Epithelial cell of esophagus (primary cell): Measurements from ENCODE around the gene GALNTL6.

Experiments
- DNase-seq: peaks from one replicate; pipeline ENCODE4 v3.0.0; 2010; ENCODE audit warnings: low read depth
- H3K4me3 ChIP-seq: 2 replicates; pipeline ENCODE4 v1.5.1; 2011; ENCODE audit warnings: mild to moderate bottlenecking, low read length, control low read depth
- TF ChIP-seq, protein P1 (sequence below): IDR thresholded peaks from 2 replicates; pipeline ENCODE4 v1.5.1; 2011; ENCODE audit warnings: low read depth, mild to moderate bottlenecking, low read length, control low read depth, inconsistent platforms; ENCODE audit not compliant: insufficient read depth; ENCODE audit errors: missing control alignments

GALNTL6 gene

GRCh38 chr4:172105918-172106317 lies 292.7 kb downstream of the GALNTL6 start:
- TF ChIP-seq, protein P1, sequence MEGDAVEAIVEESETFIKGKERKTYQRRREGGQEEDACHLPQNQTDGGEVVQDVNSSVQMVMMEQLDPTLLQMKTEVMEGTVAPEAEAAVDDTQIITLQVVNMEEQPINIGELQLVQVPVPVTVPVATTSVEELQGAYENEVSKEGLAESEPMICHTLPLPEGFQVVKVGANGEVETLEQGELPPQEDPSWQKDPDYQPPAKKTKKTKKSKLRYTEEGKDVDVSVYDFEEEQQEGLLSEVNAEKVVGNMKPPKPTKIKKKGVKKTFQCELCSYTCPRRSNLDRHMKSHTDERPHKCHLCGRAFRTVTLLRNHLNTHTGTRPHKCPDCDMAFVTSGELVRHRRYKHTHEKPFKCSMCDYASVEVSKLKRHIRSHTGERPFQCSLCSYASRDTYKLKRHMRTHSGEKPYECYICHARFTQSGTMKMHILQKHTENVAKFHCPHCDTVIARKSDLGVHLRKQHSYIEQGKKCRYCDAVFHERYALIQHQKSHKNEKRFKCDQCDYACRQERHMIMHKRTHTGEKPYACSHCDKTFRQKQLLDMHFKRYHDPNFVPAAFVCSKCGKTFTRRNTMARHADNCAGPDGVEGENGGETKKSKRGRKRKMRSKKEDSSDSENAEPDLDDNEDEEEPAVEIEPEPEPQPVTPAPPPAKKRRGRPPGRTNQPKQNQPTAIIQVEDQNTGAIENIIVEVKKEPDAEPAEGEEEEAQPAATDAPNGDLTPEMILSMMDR = no peak
- no peak overlapping the region for H3K4me3 ChIP-seq
- no peak for DNase-seq

DNA sequence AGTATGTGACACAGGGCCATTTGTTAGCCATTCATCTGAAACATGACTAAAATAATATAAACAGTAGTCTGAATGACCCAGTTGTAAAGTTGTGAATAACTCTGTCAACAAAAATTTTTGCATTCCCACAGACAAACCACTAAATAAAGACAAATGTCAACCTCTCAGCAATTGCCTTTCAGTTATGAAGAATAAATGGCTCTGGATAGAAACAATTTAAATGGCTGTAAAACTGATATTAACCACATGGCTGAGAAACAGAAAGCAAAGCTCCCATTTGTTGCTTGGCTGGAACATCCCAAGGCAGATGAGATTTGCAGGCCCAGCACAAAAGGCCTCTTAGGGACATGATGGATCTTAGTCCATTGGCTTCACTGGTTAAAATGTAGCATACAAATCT lies 296.3 kb downstream of the GALNTL6 start:
- DNase-seq = no peak
- TF ChIP-seq, protein P1 = no peak

DNA sequence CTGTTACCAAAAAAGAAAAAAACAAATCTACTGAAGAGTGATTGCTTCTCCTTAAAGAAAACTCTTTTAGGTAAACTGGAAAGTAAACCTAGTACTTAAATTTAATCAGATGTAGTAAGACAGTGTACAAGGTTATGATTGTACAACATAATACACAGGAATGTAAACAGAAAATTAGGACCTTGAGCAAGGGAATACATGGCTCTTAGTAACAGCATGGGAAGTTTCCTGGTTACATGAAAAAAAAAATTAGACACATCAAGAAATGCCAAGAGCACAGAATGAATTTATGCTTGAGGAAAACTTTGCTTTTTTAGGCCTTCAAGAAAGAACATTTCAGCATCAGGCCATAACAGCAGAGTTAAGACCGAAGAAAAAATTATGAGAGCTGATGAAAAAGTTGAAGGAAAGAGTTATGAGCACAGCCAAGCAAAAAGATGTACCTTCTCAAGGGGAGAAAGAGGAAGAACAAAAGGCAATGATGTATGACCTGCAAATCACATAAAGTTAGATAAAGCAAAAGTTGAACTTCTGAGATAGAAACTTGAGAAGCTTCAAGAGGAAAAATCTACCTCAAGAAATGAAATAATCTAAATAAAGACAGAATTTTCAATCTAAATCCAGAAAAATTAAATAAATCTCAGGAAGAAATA lies 311.6 kb downstream of the GALNTL6 start:
- TF ChIP-seq, protein P1 = no peak
- DNase-seq = no peak
- no peak overlapping the region for H3K4me3 ChIP-seq

More for the DNA sequence above, 296.3 kb downstream of the GALNTL6 start:
- H3K4me3 ChIP-seq = no peak overlapping the region

- TF ChIP-seq, protein P1 = no peak
- DNase-seq = no peak
- no peak overlapping the region for H3K4me3 ChIP-seq
Observed at GRCh38 chr4:172125443-172125842, 312.2 kb downstream of the GALNTL6 start.

DNA sequence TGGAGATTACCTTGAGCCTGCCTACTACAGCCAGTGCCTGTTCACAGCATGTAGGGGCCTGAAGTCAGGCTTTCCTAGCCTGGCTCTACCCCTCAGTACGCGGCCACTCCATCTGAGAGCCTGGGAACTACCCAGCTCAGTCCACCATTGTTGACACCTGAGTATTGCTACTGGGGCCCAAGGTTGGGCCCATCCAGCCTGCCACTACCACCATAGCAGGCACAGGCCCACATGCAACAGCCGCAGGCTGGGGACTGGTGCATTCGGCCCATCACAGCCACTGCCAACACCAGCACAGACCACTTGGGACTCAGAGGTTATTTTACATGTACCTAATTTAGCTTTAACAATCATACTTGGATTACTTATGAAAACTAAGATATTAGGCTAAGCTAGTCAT lies 314.0 kb downstream of the GALNTL6 start:
- TF ChIP-seq, protein P1 = no peak
- no peak overlapping the region for H3K4me3 ChIP-seq
- DNase-seq = no peak

DNA sequence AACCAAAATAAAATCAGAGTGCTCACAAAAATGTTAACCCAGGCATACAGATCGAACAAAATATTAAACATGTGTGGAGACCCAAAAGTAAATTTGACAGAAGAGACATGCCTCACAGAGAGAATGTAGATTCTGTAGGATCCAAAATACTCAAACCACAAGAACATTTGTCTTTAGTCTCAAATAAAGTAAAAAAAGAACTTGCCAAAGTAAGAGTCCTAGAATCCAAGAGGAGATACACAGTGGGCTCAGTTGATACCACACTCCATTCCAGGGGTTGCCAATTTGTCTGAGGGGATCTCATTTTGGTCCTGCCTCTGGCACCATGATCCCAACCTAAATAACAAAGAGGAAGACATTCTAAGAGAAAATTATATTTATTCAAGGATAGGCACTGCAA lies 316.4 kb downstream of the GALNTL6 start:
- DNase-seq = no peak

GRCh38 chr4:172134521-172134920 lies 321.3 kb downstream of the GALNTL6 start:
- DNase-seq = peak; percentile 17
- no peak overlapping the region for H3K4me3 ChIP-seq
- TF ChIP-seq, protein P1 = no peak

More for the DNA sequence above, 316.4 kb downstream of the GALNTL6 start:
- H3K4me3 ChIP-seq = no peak overlapping the region
- TF ChIP-seq, protein P1 = no peak
